Activated CD8-positive, alpha-beta memory T cell treated with anti-CD3 and anti-CD28 coated beads for 24 hours (primary cell): ENCODE data around the gene TENT4B.

Experiments used
- DNase-seq: peaks from one replicate; pipeline ENCODE4 v3.0.0-alpha.2; 2020

The TENT4B gene

DNA sequence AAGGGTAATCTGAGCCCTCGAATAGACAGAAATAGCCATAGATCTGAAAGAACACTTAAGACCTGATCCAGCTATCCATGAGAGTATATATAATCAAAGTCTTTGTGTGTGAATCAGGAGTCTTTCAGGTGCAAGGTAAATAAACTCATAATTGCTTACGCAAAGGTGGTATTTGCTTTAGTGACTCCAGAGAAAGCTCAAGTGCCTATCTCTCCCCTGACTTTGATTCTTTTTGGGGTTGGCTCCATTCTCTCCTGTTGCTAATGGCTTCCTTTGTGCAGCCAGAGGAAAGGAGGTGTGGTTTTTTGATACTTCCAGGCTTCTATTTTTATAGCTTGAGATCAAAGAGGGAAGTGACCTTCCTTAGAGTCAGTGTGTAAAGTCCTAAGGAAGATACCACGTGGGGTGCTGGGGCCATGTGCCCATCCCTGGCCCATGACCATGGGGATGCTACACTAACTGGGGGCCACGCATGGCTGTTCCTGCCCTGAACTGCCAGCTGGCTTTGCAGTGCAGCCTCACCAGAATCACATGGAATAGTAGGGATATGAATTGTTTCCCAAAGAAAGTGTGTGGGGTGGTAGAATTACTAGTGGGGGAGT lies 45.8 kb downstream of the TENT4B start:
- DNase-seq: no peak

DNA sequence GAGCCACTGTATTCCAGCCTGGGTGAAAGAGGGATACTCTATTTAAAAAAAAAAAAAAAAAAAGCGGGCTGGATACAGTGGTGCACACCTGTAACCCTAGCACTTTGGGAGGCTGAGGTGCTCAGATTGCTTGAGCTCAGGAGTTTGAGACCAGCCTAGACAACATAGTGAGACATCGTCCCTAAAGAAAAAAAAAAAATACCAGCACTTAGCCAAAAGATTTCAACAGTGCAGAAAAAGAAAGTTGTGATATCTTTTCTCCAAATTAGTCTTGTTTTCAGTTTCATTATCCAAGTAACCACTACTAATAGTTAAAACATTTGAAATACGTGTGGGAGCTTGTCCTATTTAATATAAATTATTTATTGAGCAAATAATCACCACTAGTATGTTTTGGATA lies 48.7 kb downstream of the TENT4B start:
- no peak for DNase-seq

DNA sequence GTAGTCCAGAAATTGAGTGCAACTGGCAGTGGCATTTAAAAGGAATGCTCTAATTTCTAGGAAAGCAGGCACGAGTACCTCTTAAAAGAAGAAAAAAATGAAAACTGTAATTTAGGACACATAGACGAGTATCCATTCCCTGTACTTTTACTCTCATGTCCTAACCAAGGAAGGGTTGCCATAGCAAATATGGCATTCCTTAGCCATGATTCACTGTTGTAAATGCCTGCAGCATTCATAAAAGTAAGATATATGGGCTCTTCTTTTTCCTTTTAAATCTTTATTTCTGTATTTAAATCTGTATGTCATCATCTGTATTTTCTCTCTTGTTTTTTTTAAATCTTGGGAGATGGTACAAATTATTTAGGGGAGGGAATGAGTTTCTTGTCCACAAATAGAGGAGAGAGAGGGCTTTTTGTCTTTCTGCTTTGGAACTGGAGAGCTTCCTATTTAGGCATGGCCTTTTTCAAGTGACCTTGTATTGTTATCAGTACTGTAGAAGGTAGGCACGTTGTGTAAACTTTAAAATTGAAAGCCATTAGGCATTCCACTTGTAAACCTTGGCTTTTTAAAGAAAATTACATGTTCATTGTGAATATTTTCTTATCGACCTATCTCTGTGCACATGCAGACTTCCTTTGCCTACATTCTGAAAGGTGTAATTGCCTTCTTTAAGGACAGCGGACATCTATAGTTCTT lies 50.0 kb downstream of the TENT4B start:
- DNase-seq: no peak

DNA sequence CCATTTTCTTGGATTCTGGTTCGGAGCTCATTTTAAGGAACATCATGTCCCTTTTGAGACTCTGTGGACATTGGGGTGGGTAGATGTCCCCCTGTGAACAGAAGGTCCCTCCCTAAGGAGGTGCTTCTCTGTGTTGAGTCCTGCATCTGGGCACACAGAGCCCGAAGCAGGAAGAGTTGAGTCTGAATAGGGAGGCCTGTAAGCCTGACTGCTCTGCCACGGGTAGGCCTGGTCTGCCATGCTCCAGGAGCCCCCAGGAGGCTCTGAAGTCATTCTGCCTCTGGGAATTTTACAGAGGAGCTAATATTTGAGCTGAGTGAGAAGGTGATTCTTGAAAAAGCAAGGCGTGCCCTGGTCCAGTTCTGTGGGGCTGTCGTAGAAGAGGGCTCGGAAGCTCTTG lies 50.6 kb downstream of the TENT4B start:
- DNase-seq: no peak

DNA sequence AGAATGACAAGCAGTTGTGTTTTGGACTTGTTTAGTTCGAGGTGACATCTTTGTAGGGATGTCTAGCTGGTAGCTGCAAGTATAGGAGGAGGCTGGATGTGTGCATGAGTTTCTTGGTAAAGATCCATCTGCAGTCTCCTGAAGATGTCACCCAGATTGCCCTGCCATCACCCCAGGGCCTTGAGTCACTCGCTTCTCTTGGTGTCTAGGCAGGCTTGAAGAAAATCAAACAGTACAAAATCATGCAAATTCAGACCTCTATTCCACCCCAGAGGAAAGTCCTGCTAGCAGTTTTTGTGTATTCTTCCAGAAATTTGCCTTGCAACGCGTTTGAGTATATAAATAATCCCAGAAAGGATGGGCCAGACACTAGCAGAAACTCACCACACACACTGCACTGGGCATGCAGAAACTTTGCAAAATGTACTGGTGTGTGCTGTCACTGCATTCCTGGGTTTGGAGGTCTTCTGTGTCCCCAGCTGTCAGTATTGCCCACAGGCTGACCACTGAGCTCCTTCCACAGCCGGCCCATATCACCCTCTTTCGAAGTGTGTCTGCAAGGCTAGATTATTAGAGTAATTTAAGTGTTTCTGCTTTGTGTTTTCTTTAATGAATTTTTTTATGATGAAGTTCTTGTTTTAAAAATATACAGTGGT lies 51.5 kb downstream of the TENT4B start:
- no peak for DNase-seq

DNA sequence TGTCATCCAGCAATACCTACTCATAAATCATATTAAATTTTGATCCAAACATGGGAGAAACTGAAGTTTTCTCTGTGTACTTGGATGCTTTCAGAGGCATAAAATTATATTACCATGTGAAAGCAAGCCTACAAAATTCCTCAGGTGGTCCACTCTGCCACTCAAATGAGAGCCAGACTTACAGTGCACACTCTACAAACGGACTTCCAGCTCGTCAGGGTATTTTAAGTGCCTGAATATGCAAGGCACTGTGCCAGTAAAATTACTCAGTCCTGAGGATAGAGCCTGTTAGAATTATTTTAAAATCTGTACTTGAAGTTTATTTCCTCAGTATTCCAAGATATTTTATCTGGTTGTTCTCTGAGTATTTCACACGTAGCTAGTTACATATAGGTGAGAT lies 54.5 kb downstream of the TENT4B start:
- DNase-seq: no peak

DNA sequence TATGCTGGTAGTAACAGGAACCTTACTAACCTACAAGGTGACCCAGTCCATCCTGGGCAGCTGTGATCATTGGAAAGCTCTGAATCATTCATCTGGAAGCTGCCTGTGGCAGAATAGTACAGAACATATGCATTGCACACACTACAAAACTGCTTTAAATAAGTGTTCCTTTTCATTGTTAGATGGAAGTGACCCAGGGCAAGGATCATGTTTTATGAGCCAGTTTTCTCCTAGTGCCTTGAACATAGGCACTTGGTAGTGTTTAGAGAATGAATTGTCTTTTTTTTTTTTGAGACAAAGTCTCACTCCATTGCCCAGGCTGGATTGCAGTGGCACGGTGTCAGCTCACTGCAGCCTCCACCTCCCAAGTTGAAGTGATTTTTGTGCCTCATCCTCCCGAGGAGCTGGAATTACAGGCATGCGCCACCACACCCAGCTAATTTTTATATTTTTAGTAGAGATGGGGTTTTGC lies 55.4 kb downstream of the TENT4B start:
- no peak for DNase-seq

DNA sequence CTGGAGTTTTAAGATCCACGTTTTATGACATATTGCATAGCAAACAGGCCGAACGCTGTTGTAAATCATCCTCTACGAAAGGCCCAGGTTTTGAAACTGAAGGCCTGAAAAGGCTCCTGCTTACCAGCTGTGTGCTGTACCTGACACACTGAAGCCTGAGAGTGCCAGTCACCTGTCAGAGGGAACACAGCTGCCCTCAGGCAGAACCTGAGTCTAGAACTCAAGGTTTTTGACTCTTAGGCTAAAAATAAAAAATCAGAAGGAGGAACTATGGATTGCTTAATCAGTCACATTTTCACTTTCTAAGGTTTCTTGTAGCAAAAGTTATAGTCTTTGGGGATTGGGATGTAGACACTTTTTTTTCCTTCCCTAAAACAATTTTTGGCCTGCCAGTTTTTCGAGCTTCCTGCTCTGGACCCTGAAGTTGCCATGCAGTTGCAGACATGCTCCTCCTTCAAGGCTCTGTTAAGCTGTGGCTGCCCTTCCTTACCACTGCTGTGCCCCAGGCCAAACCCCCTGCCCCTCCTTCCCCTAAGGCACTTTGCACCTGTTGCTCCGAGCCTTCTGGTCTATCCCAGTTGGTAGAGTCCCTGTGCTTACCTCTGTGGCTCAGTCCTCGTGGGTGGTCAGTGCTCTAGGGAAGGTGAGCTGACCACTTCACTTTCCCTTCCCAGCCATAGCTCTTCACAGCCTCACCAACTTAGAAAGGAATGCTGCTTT lies 56.6 kb downstream of the TENT4B start:
- DNase-seq: no peak

DNA sequence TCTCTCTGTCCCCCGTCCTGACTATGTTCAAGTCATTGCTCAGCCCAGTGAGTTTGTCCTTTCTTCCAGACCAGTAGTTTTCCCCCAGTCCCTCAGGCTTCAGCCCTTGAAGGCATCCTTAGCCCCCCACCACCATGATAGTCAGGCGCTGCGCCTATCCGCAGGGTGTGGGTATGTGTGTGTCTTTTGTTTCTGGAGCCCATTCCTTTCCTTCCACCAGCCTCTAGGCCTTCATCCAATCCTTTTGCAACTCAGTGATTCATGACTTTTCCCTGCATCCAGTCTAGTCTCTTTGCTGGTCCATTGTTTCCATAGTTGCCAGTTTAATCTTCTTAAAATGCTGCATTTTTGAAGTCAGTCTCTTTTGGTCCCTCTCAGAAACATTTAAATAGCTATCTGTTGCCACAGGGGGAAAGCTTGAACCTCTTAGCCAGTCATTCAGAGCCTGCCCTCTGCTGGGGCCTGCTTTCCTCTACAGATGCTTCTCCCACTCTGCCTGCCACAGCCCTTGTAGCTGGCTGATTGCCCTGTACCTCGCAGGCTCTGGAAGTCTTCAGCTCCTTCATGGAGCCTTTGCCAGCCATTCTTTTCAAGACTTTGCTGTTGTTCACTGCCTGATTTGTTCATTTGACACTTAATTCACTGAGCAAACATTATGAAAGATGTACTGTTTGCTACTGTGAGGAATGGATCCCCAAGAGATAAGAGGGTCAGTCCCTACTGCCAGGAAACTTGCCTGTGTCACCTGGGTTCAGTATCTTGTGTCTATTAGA lies 57.3 kb downstream of the TENT4B start:
- peak; percentile 73 for DNase-seq

DNA sequence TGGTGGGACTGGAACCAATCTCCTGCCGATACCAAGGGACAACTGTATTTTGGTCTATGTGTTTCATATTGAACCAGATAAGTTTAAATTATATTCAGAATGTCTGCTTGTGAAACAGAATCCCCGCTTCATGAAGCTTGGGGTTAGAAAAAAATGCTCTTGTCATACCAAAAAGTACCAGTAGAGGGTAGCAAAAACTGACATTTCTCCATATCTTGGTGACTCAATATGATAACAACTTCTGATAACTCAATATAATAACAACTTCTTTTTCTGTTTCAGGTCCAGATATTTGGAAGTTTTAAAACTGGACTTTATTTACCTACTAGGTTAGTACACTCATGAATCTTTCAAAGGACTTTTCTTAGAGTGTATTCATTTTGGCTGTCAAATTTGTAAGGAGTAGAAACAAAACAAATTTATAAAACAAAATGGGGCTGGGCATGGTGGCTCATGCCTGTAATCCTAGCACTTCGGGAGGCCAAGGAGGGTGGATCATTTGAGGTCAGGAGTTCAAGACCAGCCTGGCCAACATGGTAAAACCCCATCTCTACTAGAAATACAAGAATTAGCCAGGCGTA lies 60.9 kb downstream of the TENT4B start:
- no peak for DNase-seq

DNA sequence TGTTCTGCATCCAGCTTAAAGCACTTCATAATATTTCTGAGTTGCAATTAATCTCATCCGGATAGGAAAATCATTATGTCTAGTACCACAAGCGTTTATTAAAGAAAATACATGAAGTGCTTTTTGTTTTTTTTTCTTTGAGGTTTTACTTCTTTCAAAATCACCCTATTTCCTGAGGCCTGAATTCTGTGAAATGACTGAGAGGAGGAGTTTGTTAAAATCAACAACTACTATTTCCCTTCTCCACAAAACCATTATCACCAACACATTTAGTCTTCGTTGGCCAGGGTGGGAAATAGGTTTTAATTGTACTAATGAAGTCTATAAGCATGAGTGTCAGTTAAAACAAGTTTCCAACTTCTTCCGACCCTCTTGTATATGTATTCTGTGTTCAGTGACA lies 62.6 kb downstream of the TENT4B start:
- no peak for DNase-seq

DNA sequence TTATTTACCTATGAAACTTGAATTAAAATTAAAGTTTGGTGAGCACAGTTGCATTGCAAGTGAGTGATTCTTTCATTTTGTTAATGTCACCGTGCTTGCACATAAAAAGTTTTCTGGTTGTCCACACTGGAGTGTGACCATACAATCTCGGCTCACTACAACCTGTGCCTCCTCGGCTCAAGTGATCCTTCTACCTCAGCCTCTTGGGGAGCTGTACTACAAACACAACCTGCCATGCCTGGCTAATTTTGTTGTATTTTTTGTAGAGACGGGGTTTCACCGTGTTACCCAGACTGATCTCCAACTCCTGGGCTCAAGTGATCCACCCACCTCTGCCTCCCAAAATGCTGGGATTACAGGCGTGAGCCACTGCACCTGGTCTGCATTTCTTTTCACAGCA lies 63.1 kb downstream of the TENT4B start:
- DNase-seq: no peak

DNA sequence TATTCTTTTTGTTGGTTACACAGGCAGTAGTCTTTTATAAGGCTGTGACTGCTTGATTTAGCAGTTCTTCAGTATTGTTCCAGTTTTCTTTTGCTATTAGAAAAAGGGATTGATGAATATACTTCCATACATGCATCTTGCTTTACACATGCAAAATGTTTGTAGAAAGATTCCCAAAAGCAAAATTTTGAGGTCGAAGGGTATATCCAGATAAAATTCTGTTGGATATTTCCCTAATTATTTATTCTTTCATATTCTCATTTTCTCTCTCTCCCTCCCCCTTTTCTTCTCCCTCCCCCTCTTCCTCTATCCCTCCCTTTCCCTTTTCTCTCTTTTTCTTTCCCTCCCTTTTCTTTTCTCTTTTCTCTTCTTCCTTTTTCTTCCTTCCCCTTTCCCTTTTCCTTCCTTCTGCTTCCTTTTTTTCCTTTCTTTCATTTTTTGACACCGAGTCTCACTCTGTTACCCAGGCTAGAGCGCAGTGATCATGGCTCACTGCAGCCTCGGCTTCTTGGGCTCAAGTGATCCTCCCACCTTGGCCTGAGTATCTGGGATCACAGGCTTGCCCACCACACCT lies 66.4 kb downstream of the TENT4B start:
- DNase-seq: no peak

DNA sequence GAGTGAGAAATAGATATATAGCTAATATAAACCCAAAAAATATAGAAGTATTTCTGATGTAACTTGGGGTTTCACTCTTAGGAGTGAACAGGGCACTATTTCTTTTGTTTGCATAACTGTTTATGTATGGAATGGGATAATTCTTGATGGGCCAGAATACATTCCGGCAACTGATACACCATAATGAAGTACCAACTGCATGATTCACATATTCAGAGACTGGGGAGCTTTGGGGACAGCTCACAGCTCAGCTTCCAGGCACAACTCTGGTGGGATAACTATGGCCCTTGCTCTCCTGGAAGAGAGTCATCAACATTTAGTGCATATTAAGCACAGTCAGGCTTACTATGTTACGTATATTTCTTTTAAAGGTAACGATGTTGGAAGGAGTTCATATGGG lies 71.2 kb downstream of the TENT4B start:
- DNase-seq: no peak

DNA sequence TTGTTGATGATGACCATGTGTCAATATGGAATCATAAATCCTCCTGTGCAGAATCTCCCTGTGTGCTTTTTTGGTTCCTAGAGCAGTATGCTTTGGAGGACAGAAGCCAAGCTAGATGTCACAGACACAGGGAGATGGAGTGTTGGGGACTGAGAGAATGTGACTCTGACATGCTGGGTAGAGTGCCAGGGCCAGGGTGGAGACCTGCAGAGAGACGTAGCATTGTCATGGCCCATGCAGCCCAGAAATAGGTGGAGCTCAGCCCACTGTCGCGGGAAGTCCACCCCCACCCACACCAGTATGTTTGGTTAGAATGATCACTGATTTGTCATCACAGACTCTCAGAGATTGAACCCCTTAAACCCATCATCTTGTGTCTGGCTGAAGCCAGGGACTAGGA lies 74.0 kb downstream of the TENT4B start:
- DNase-seq: no peak

DNA sequence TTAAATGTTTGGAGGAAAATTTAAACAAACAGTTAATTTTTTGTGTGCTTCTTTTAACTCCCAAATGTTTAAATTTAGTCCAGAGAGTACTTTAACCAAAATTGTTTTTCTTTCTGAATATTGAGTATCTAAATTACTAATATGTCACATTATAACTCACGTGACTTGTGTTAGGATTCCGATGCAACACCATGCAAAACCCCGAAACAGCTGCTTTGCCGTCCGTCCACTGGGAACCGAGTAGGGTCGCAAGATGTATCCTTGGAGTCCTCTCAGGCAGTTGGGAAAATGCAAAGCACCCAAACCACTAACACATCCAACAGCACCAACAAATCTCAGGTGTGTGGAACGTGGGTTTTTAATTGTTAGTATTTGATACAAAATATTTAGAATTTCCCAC lies 74.6 kb downstream of the TENT4B start:
- no peak for DNase-seq

DNA sequence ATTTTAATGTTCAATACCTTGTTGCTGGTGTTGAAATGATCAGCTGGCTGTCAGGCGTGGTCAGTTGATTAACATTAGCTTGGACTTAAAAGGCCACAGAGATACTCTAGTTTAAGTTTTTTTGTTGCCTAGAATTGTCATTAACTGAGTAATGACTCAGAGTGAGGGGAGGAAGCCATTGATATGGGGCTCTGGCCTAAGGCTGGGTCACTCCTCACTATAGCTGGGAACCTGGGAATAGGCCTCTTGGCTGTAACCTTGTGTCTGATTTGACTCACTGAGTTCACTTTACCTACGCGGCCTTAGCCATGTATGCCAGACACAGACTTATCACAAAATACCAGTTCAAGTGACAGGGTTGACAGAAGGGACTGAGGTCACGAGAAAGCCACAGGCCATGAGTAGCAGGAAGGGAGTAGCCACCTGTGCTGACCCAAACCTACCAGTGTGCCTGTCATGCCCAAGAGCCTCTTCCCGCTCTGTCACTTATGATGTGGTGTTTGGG lies 75.3 kb downstream of the TENT4B start:
- no peak for DNase-seq

DNA sequence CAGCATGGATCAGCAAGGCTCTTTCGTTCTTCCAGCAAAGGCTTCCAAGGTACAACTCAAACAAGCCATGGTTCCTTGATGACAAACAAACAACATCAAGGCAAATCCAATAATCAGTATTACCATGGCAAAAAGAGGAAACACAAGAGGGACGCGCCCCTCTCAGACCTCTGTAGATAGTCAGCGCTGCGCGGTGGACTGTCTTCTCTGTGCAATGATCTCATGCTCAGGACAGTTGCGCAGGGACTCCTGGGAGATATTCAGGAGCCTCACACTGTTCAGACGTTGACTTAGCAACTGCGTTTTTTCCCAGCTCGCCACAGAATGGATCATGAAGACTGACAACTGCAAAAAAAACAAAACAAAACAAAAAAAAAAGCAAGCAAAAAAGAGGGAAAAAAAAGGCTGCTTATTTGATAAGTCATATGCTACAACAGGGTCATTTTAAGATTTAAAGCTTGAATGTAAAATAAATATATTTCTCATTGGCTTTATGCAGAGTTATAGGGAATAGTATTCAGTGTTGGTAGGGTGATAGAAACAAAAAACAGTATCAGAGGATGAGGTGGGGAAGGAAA lies 76.1 kb downstream of the TENT4B start:
- DNase-seq: no peak

DNA sequence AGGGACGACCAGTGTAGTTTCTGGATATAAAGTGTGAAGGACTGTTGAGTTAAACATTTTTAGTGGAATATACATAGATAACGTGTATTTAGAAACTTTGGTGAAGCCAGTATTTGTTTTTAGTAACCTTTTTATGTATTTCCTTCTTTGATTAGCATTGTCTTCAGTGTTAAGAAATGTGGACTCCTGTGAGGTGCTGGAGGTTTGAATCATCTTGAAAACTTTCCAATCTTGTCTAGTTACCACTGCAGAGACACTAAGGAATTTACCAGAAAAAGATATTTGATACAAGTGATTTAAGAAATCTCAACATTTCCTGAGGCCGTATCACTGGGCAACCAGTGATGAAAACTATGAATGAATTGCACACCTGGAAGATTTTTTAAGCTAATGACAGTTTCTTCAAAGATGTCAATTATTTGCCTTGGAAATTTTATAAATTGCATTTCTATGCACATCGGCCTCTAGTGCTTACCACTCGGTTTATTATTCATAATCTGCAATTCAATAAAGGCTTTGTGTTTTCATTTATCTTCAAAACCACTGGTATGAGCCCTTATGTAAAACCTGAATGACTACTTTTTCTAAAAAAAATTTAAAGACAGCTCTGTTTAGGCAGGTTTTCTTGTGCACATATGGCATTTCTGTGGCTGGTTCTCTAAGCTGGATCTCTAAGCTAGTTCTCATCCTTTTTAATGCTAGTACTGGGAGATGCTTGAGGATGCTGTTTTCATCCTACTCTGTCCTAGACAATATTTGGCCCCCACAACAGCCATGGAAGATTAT lies 81.9 kb downstream of the TENT4B start:
- DNase-seq: no peak

DNA sequence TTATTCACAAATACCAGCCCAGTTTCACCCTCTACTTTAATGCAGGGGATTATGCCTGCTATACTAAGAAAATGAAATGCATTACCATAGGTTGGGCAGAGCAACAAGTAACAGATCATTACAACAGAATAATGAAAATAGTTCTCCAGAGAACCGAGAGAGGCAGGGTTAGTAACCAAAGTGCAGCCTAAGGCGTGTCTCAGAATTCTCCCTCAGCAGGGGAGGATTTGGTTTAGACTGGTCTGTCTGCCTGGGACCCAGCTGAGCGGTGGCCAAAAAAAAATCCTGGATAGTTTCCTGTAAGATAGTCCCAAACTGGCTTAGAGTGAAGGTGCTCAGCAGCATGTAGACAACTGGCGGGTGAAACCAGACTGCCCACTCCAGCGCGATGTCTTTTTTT lies 82.5 kb downstream of the TENT4B start:
- DNase-seq: no peak

DNA sequence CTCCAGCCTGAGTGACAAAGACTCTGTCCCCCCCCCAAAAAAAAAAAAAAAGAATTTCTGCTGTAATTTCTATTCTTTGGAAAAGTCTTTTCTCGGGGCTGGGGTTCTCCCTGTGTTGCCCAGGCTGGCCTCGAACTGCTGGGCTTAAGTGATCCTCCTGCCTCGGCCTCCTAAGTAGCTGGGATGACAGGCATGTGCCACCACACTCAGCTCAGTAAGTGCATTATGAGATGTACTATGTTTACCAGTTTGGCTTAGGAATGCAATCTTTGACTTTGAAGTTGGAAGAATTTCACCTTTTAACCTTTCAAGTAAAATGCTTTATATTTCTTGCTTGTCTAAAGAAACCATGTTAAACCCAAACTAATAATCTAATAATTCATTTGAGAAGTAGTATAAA lies 85.2 kb downstream of the TENT4B start:
- no peak for DNase-seq
